ENCODE measurements around the gene EFHD1.

GRCh38 chr2:232604535-232604934, 28.9 kb upstream of the EFHD1 start:
- no peak for TF ChIP-seq CTCF (IDR thresholded peaks at IDR 0.05; ENCODE audit: insufficient read depth, low read length)
- TF ChIP-seq GABPA (IDR thresholded peaks at IDR 0.05; ENCODE audit: low read depth), result no peak
